Astrocyte of the cerebellum (primary cell): Measurements from ENCODE around the gene APBB1IP.

Experiments
- DNase-seq: peaks from one replicate; pipeline ENCODE4 v3.0.0-alpha.2; 2011; ENCODE audit warnings: low read depth
- H3K4me3 ChIP-seq: 2 replicates; pipeline ENCODE4 v1.5.1; 2011; ENCODE audit warnings: mild to moderate bottlenecking, low read depth, low read length, moderate library complexity
- in situ Hi-C: cut with HindIII; loops from 2 replicates; pipeline ENCODE4 v1.10.0; 2017; ENCODE audit warnings: low sequenced_read_pairs
- TF ChIP-seq, protein P1 (sequence below): IDR thresholded peaks from 2 replicates; pipeline ENCODE4 v1.5.1; 2012; ENCODE audit warnings: low read length, low read depth, moderate library complexity, mild to moderate bottlenecking; ENCODE audit errors: missing control alignments

APBB1IP gene

DNA sequence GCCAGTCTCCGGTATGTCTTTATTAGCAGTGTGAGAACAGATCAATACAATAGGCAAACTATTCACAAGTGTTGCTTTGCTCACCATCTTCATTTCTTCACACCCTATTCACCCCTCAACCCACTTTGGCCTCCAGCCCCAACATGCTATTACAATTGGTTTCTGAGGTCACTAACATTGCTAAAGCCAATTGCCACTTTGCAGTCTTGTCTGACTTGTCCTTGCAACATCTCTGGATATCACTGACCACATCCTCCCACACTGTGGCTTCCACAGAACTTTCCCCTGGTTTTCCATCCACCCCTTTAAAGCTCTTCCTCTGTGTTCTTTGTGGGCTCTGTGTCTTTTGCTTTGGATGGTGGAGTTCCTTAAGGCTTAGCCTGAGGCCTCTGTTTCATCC lies 5.2 kb upstream of the APBB1IP start:
- in situ Hi-C loops = no loop called here
- no peak overlapping the region for H3K4me3 ChIP-seq
- TF ChIP-seq, protein P1, sequence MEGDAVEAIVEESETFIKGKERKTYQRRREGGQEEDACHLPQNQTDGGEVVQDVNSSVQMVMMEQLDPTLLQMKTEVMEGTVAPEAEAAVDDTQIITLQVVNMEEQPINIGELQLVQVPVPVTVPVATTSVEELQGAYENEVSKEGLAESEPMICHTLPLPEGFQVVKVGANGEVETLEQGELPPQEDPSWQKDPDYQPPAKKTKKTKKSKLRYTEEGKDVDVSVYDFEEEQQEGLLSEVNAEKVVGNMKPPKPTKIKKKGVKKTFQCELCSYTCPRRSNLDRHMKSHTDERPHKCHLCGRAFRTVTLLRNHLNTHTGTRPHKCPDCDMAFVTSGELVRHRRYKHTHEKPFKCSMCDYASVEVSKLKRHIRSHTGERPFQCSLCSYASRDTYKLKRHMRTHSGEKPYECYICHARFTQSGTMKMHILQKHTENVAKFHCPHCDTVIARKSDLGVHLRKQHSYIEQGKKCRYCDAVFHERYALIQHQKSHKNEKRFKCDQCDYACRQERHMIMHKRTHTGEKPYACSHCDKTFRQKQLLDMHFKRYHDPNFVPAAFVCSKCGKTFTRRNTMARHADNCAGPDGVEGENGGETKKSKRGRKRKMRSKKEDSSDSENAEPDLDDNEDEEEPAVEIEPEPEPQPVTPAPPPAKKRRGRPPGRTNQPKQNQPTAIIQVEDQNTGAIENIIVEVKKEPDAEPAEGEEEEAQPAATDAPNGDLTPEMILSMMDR = no peak
- no peak for DNase-seq

DNA sequence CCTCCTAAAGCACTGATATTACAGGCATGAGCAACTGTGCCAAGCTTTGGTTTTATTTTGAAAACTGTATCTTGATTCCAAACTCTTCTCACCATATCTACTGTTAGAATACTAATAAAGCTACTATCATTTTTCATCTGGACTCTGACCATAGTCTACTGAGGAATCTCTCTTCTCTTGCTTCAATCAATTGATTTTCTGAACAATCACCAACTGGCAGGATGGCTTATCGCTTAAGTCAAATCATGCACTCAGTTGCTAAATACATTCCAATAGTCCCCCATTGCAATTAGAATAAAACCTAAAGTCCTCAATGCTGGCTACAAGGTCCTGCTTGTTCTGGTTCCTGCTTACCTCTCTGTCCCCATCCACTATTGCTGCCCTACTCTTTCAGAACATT lies 2.3 kb upstream of the APBB1IP start:
- TF ChIP-seq, protein P1 = no peak
- no peak for DNase-seq
- in situ Hi-C loops = no loop called here
- no peak overlapping the region for H3K4me3 ChIP-seq

DNA sequence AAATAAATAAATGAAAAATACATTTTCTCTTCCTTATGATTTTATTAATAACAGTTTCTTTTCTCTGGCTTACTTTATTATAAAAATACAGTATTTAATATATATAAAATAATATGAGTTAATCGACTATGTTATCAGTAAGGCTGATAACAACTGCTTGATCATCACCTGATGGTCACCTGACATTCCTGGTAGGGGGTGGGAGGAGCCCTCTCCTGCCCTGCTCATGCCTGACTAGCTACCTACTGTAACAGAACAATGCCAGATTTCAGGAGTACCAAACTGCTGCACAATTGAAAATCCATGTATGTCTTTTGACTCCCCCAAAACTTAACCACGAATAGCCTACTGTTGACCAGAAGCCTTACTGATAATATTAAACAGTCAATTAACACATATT lies 1.3 kb upstream of the APBB1IP start:
- no peak overlapping the region for H3K4me3 ChIP-seq
- no peak for DNase-seq
- TF ChIP-seq, protein P1 = no peak
- in situ Hi-C loops = no loop called here

DNA sequence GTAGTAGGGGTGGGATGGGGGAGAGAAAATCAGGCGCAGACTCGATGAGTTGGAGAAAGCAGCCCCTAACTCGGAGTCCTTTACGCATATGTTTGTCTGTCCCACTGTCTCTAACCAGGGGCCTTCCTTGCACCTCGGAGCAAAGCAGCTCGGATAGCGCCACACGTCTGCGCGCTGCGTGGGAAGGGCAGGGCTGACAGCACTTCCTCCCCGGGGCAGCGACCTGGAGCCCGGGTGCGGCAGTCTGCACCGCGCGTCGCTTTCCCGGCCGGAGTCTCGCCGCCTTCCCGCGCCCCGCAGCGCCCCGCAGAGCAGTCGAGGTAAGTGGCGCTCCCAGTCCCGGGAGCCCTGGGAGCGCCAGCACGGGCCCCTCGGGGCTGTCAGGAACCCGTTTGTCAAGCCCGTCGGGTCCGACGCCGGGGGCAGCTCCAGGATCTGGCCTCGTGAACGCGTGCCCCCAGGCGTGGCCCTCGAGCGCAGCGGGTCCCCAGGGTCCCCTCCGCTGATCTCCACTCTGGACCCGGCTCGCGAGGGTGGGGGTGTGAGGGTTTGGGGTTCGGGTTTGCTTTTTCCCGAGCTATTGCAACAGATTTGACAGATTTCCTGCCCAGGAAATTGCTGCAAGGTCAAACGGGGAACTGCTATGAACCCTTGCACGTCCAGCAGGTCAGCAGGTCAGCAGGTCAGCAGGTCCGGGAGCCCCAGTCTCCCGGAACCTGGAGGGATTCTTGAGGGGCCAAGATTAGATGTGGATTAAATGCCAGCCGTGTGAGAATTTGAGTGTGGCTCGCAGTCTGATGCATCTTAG lies 597 bp downstream of the APBB1IP start:
- no peak for DNase-seq
- TF ChIP-seq, protein P1 = no peak
- H3K4me3 ChIP-seq = peak overlapping the region; percentile 16
- in situ Hi-C loops = no loop called here

DNA sequence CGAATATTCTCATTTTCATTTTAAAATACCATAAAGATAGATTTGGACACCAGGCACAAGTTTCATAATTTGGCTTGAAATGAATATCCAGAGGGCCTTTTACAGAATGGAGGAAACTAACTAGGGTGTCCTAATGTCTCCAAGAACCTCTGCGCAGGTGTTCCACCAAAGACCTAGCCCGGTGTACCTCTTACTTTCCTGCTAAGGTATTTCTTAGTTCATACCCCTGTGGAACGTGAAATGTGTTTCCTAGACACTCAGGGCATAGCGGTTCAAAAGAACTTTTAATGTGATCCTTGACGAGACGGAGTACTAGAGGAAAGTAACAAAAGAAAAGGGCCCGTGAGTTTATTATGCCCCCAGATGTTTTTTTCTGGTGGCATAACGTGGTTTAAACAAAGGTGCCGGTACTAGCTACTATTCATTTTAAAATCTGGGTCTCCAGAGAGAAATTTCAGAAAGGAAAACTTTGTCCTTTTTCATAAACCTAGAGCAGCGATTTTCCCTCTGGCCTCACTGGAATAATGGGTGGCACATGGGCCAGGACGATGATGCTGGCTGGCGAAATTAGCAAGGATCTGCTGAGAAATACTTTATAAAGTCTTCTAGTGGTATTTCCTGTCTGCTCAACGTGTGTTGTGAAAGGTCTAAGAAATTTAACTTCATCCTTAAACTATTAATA lies 1.4 kb downstream of the APBB1IP start:
- in situ Hi-C loops = no loop called here
- H3K4me3 ChIP-seq = no peak overlapping the region

DNA sequence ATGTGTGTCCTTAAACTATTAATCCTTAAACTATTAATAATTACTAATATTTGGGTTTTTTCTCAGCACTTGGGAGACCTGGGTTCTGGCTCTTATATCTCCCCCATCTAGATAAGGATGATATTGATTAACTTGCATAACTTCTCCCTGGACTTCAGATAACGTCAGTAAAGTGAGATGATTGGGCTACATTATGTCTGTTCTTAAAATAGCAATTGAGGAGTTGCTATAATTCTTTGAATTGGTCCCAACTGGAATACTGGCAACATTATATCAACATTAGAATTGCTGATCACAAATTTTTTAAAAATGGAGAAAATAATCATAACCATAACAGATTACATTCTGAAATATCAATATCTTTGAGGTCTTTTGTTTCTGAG lies 1.9 kb downstream of the APBB1IP start:
- no peak for DNase-seq
- no peak overlapping the region for H3K4me3 ChIP-seq
- TF ChIP-seq, protein P1 = no peak
- in situ Hi-C loops = no loop called here

More for the DNA sequence above, 1.4 kb downstream of the APBB1IP start:
- TF ChIP-seq, protein P1 = no peak
- DNase-seq = no peak
